Panc1 (cell line): ENCODE data around the gene EID2.

Experiments
- POLR2AphosphoS5 ChIP-seq: IDR thresholded peaks from 2 replicates; pipeline ENCODE4 v1.6.1; 2012; ENCODE audit warnings: mild to moderate bottlenecking, low read depth, low read length, moderate library complexity
- SIN3A ChIP-seq: IDR thresholded peaks from 2 replicates; pipeline ENCODE4 v1.6.1; 2012; ENCODE audit warnings: low read depth, mild to moderate bottlenecking, low read length, moderate library complexity, borderline replicate concordance; ENCODE audit not compliant: insufficient read depth
- TCF7L2 ChIP-seq: IDR thresholded peaks from 2 replicates; pipeline ENCODE4 v1.6.1; 2011; ENCODE audit warnings: mild to moderate bottlenecking, low read depth, low read length, inconsistent platforms
- TF ChIP-seq, protein P1 (sequence below): fragments of 450-650 bp; IDR thresholded peaks from 2 replicates; pipeline ENCODE4 v1.5.1; 2017; ENCODE audit warnings: mild to moderate bottlenecking
- TF ChIP-seq, protein P2 (sequence below), 2 experiments: IDR thresholded peaks; 2 replicates each; pipeline ENCODE4 v1.6.1; 2011 to 2012; ENCODE audit warnings: low read depth in 2 of 2, control low read depth in 1 of 2, low read length in 1 of 2, mild to moderate bottlenecking in 1 of 2, moderate library complexity in 1 of 2; ENCODE audit not compliant: insufficient read depth in 1 of 2

DNA sequence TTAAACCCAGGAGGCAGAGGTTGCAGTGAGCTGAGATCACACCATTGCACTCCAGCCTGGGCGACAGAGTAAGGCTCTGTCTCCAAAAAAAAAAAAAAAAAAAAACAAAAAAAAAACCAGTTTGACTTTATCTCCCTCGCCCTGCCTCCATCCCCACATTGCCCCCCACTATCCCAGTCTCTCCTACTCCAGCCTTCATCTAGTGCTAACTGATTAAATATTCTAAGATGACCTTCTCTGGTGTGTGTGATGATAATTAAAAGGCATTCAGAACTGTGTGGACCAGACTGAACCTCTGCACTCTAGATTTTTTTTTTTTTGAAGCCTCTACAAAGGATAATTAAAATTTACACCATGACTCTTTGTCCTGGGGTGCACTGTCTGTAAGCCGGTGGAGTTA is 47.2 kb downstream of the EID2 start:
- TF ChIP-seq, protein P1, sequence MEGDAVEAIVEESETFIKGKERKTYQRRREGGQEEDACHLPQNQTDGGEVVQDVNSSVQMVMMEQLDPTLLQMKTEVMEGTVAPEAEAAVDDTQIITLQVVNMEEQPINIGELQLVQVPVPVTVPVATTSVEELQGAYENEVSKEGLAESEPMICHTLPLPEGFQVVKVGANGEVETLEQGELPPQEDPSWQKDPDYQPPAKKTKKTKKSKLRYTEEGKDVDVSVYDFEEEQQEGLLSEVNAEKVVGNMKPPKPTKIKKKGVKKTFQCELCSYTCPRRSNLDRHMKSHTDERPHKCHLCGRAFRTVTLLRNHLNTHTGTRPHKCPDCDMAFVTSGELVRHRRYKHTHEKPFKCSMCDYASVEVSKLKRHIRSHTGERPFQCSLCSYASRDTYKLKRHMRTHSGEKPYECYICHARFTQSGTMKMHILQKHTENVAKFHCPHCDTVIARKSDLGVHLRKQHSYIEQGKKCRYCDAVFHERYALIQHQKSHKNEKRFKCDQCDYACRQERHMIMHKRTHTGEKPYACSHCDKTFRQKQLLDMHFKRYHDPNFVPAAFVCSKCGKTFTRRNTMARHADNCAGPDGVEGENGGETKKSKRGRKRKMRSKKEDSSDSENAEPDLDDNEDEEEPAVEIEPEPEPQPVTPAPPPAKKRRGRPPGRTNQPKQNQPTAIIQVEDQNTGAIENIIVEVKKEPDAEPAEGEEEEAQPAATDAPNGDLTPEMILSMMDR, result no peak
- TF ChIP-seq POLR2AphosphoS5 (no peak), SIN3A (no peak), TCF7L2 (no peak)
- TF ChIP-seq, protein P2, sequence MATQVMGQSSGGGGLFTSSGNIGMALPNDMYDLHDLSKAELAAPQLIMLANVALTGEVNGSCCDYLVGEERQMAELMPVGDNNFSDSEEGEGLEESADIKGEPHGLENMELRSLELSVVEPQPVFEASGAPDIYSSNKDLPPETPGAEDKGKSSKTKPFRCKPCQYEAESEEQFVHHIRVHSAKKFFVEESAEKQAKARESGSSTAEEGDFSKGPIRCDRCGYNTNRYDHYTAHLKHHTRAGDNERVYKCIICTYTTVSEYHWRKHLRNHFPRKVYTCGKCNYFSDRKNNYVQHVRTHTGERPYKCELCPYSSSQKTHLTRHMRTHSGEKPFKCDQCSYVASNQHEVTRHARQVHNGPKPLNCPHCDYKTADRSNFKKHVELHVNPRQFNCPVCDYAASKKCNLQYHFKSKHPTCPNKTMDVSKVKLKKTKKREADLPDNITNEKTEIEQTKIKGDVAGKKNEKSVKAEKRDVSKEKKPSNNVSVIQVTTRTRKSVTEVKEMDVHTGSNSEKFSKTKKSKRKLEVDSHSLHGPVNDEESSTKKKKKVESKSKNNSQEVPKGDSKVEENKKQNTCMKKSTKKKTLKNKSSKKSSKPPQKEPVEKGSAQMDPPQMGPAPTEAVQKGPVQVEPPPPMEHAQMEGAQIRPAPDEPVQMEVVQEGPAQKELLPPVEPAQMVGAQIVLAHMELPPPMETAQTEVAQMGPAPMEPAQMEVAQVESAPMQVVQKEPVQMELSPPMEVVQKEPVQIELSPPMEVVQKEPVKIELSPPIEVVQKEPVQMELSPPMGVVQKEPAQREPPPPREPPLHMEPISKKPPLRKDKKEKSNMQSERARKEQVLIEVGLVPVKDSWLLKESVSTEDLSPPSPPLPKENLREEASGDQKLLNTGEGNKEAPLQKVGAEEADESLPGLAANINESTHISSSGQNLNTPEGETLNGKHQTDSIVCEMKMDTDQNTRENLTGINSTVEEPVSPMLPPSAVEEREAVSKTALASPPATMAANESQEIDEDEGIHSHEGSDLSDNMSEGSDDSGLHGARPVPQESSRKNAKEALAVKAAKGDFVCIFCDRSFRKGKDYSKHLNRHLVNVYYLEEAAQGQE (IDR thresholded peaks at IDR 0.05; ENCODE audit: insufficient read depth in 1 of 2, low read depth in 2 of 2, low read length in 1 of 2), result no peak
